Midbrain (tissue), 1 donor: ENCODE data around the gene ACOX3.
"Not testable (repeated sequence)": the region's sequence is repeated elsewhere in the genome, so short reads cannot be mapped to it uniquely, and the experiment has no call there.

ENCODE experiments used
- DNase-seq: peaks from one replicate; lab custom pipeline; 2025; lab: John Stamatoyannopoulos, UW

ACOX3 gene

GRCh38 chr4:8387194-8387593 lies 53.3 kb downstream of the ACOX3 start:
- no peak for DNase-seq

GRCh38 chr4:8386731-8387130 lies 53.8 kb downstream of the ACOX3 start:
- DNase-seq = no peak

GRCh38 chr4:8386131-8386530 lies 54.4 kb downstream of the ACOX3 start:
- not testable (repeated sequence) for DNase-seq

GRCh38 chr4:8385611-8386010 lies 54.9 kb downstream of the ACOX3 start:
- DNase-seq = no peak

GRCh38 chr4:8385106-8385505 lies 55.4 kb downstream of the ACOX3 start:
- no peak for DNase-seq

- DNase-seq = no peak
These were observed 56.0 kb downstream of the ACOX3 start for GRCh38 chr4:8384397-8385060.

GRCh38 chr4:8383451-8384160 lies 56.9 kb downstream of the ACOX3 start:
- no peak for DNase-seq

- no peak for DNase-seq
These were observed 57.5 kb downstream of the ACOX3 start for GRCh38 chr4:8383016-8383415.

GRCh38 chr4:8381814-8382581 lies 58.5 kb downstream of the ACOX3 start:
- no peak for DNase-seq

GRCh38 chr4:8380511-8381415 lies 59.8 kb downstream of the ACOX3 start:
- no peak for DNase-seq

GRCh38 chr4:8379771-8380170 lies 60.8 kb downstream of the ACOX3 start:
- DNase-seq = no peak

- DNase-seq = no peak
These were observed 61.2 kb downstream of the ACOX3 start for GRCh38 chr4:8379281-8379680.

- no peak for DNase-seq
These were observed 61.7 kb downstream of the ACOX3 start for GRCh38 chr4:8378776-8379175.

- DNase-seq = no peak
These were observed 62.3 kb downstream of the ACOX3 start for GRCh38 chr4:8378101-8378724.

GRCh38 chr4:8377103-8378075 lies 63.1 kb downstream of the ACOX3 start:
- no peak for DNase-seq

GRCh38 chr4:8376361-8377102 lies 64.0 kb downstream of the ACOX3 start:
- no peak for DNase-seq

GRCh38 chr4:8374851-8375649 lies 65.5 kb downstream of the ACOX3 start:
- no peak for DNase-seq

- no peak for DNase-seq
These were observed 66.5 kb downstream of the ACOX3 start for GRCh38 chr4:8373973-8374545.
